HFF-Myc (cell line): ENCODE measurements around the gene OR51I1.

ENCODE experiments used
- DNase-seq: peaks from one replicate; pipeline ENCODE4 v3.0.0-alpha.2; 2011; ENCODE audit warnings: low read depth; ENCODE audit errors: extremely low read depth
- H3K4me3 ChIP-seq: replicated peaks from 2 replicates; pipeline ENCODE4 v1.5.1; 2011; ENCODE audit warnings: low read depth, mild to moderate bottlenecking, control low read depth, low read length
- TF ChIP-seq, protein P1 (sequence below): IDR thresholded peaks from 2 replicates; pipeline ENCODE4 v1.5.1; 2012; ENCODE audit warnings: mild to moderate bottlenecking, low read depth, low read length, control low read depth; ENCODE audit errors: missing control alignments

OR51I1 gene

DNA sequence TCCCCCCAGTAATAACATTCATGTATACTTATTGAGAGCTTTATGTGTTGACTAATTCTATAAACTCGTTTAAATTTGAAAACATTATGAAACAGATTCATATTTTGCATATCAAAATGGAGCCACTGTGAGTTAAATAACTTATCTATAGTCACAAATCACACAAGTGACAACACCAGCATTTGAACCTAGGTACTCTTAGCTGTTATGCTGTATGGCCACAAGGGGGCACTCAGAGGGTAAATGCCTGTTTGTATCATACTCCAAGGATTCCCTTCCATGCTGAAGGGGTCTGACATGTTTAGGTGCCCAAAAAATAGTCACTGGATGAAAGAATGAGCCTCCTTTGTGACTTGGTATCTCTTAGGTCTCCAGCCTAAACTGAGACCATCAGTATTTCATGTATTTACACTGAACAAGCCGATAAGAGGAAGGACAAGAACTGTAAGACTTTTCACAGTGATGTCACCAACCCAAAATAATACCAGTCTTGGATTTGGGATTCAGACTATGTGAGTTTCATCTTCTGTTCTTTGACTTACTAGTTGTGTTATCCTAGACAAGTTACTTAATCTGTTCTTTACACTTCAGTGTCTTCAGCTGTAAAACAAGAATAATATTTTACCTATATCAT, 35.0 kb upstream of the OR51I1 start:
- TF ChIP-seq, protein P1, sequence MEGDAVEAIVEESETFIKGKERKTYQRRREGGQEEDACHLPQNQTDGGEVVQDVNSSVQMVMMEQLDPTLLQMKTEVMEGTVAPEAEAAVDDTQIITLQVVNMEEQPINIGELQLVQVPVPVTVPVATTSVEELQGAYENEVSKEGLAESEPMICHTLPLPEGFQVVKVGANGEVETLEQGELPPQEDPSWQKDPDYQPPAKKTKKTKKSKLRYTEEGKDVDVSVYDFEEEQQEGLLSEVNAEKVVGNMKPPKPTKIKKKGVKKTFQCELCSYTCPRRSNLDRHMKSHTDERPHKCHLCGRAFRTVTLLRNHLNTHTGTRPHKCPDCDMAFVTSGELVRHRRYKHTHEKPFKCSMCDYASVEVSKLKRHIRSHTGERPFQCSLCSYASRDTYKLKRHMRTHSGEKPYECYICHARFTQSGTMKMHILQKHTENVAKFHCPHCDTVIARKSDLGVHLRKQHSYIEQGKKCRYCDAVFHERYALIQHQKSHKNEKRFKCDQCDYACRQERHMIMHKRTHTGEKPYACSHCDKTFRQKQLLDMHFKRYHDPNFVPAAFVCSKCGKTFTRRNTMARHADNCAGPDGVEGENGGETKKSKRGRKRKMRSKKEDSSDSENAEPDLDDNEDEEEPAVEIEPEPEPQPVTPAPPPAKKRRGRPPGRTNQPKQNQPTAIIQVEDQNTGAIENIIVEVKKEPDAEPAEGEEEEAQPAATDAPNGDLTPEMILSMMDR = peak; percentile 75
- peak; percentile 14 for DNase-seq

DNA sequence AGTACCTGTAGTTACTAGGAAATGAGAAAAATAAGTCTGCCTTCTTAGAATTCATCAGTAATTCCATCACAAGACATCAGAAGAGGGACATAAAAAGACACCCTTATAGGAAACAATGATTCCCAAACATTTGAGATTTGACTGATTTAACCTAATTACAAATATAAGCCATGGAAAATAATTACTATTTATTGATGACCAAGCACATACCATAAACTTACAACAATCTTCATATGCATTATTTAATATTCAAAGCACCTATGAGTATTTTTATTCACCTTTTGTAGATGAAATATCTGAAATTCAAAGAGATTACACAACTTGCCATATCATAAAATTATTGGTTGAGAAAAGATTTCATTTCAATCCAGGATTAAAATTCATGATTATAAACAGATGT, 32.6 kb upstream of the OR51I1 start:
- no peak for DNase-seq
- TF ChIP-seq, protein P1 = no peak
- no peak overlapping the region for H3K4me3 ChIP-seq

More for the DNA sequence above, 35.0 kb upstream of the OR51I1 start:
- no peak overlapping the region for H3K4me3 ChIP-seq

DNA sequence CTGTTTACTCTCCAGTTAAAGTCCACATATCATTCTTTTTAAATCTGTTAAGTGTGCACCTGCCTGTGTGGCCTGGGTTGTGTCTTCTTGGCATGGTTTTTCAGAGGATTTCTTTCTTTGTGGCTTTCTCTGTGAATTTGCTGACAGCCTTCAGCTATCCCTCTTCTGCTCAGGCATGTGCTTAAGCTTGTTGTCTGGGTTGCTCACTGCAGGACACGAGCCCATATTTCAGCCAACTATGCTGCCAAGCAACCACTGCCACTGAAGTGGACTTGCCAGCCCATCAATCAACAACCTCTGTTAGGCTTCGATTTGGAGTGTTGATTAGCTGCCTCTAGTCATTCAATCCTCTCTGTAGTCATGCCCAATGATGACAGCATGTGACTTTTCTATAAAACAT, 26.2 kb upstream of the OR51I1 start:
- DNase-seq = no peak
- TF ChIP-seq, protein P1 = no peak
- H3K4me3 ChIP-seq = no peak overlapping the region

DNA sequence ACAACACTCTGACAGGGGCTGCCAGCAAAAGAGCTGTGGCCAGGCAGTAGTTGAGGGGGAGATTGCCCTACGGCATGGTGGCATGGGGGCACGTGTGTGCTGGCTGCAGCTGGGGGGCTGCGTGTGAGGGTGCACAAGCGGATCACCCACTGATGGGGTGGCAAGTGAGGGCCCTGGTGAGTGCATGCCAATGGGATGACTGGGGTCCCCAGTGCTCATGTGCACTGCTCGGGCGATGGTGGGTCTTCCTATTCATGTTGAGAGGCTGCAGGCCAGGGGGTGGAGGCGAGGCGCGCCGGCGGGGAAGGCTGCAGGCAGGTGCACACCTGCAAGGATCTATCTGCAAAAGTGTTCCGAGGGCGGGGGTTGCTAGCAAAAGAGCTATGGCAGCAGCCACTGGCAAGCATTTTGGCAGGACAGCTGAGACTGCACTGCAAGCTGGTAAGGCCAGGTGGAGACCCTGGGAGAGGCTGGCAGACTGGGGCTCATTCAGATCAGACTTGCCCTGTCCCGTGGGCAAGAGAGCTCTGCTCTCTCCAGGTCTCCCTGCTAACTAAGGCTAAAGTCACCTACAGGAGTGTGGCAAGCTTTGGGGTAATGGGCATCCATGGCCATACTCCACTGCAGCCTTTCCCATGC, 19.8 kb upstream of the OR51I1 start:
- H3K4me3 ChIP-seq = no peak overlapping the region
- DNase-seq = no peak
- TF ChIP-seq, protein P1 = no peak

DNA sequence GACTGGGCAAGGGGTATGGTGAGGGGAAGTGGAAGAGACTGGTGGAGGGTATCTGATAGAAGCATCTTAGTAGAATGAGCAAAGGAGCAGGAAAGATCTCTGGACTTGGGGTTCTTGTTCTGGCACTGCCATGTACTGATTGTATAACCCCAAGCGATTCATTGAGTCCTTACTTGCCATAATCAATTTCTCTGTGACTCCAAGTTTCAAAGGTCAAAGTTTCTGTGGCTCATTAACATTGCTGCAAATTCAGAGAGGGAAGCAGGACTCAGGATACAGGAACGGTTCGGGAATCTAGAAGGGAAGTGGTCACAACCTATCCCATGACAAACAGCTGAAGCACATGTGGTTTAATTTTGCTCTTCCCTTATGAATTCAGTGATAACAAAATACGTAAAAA, 8.1 kb upstream of the OR51I1 start:
- no peak for DNase-seq
- no peak overlapping the region for H3K4me3 ChIP-seq
- TF ChIP-seq, protein P1 = no peak

DNA sequence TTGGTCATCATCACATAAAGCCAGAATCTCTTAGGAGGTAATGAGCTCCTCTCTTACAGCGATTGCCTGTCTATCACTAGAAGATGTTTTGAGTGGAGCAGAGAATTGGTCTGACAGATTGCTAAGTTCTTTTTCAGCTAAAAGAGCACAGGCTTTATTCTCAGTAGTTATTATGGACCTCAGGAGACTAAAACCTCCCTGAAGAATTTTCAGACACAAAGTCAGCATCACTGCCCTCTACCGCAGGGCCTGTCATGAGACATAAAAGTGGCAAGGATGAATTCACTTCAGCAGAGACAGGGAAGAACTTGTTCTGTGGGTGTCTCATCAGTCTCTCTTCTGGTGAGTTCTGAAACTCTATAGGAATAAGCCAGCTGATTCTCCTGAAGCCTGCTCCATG, 7.7 kb upstream of the OR51I1 start, which contains the start of gene OR51I2:
TSS of gene OR51I2 (plus strand) at position 301 of the 400 bp plus-strand sequence. CDS start 4,166 bp downstream, outside the sequence.
- TF ChIP-seq, protein P1 = no peak
- H3K4me3 ChIP-seq = no peak within 1 kb of the TSS

More for the DNA sequence above, 7.7 kb upstream of the OR51I1 start, which contains the start of gene OR51I2:
- DNase-seq = no peak
